GM21381 (cell line): Measurements from ENCODE around the gene FHOD3.

Source experiments
- ATAC-seq: cut with Tn5 transposase; IDR thresholded peaks from one replicate; pipeline ENCODE4 v1.9.1; 2021; ENCODE audit warnings: mild to moderate bottlenecking, moderate library complexity; ENCODE audit not compliant: unreplicated experiment

Gene FHOD3

GRCh38 chr18:36378205-36378604 lies 80.7 kb downstream of the FHOD3 start:
- no peak for ATAC-seq

- no peak for ATAC-seq
Observed at GRCh38 chr18:36379435-36379984, 82.0 kb downstream of the FHOD3 start.

- ATAC-seq, result no peak
Observed at GRCh38 chr18:36380173-36380827, 82.8 kb downstream of the FHOD3 start.

- ATAC-seq, result no peak
Observed at GRCh38 chr18:36381075-36381474, 83.6 kb downstream of the FHOD3 start.

GRCh38 chr18:36382854-36383253 lies 85.3 kb downstream of the FHOD3 start:
- no peak for ATAC-seq

GRCh38 chr18:36386150-36386920 lies 88.8 kb downstream of the FHOD3 start:
- ATAC-seq, result no peak

- no peak for ATAC-seq
Observed at GRCh38 chr18:36387310-36387709, 89.8 kb downstream of the FHOD3 start.

- no peak for ATAC-seq
Observed at GRCh38 chr18:36388310-36388709, 90.8 kb downstream of the FHOD3 start.

- ATAC-seq, result no peak
Observed at GRCh38 chr18:36389027-36389426, 91.5 kb downstream of the FHOD3 start.

GRCh38 chr18:36389811-36390581 lies 92.5 kb downstream of the FHOD3 start:
- no peak for ATAC-seq

GRCh38 chr18:36391426-36392145 lies 94.1 kb downstream of the FHOD3 start:
- no peak for ATAC-seq

- no peak for ATAC-seq
Observed at GRCh38 chr18:36392164-36392978, 94.9 kb downstream of the FHOD3 start.

GRCh38 chr18:36392979-36393287 lies 95.4 kb downstream of the FHOD3 start:
- ATAC-seq, result no peak

- no peak for ATAC-seq
Observed at GRCh38 chr18:36394486-36394885, 97.0 kb downstream of the FHOD3 start.

- no peak for ATAC-seq
Observed at GRCh38 chr18:36396190-36396589, 98.7 kb downstream of the FHOD3 start.

- no peak for ATAC-seq
Observed at GRCh38 chr18:36397033-36397432, 99.5 kb downstream of the FHOD3 start.

GRCh38 chr18:36398419-36398818 lies 100.9 kb downstream of the FHOD3 start:
- ATAC-seq, result no peak

- ATAC-seq, result no peak
Observed at GRCh38 chr18:36399055-36399454, 101.5 kb downstream of the FHOD3 start.

GRCh38 chr18:36401462-36401861 lies 103.9 kb downstream of the FHOD3 start:
- no peak for ATAC-seq

GRCh38 chr18:36402765-36403396 lies 105.4 kb downstream of the FHOD3 start:
- no peak for ATAC-seq
